NCI-H69 (cell line): ENCODE results near the gene GOLGA8N.

Experiments used
- DNase-seq: peaks from one replicate; lab custom pipeline; 2025; lab: John Stamatoyannopoulos, UW

Gene GOLGA8N

GRCh38 chr15:32651229-32651837 is 58.1 kb downstream of the GOLGA8N start:
- peak; percentile 87 for DNase-seq

- no peak for DNase-seq
Observed at GRCh38 chr15:32652178-32652577, 58.9 kb downstream of the GOLGA8N start.

- peak; percentile 38 for DNase-seq
Observed at GRCh38 chr15:32656091-32656490, 62.8 kb downstream of the GOLGA8N start.

GRCh38 chr15:32656496-32656895 is 63.2 kb downstream of the GOLGA8N start:
- no peak for DNase-seq
